Stomach smooth muscle (tissue), 2 donors: ENCODE data around the gene IKBKG.
"Not testable (repeated sequence)": the region's sequence is repeated elsewhere in the genome, so short reads cannot be mapped to it uniquely, and the experiment has no call there.

ENCODE experiments used
- H3K27ac ChIP-seq: one replicate; pipeline ENCODE4 v1.7.0; 2013; ENCODE audit warnings: mild to moderate bottlenecking, low read length, inconsistent platforms
- H3K27me3 ChIP-seq, 2 donors: one replicate each; pipeline ENCODE4 v1.7.0; 2013; ENCODE audit warnings: low read length in 2 of 2; ENCODE audit not compliant: insufficient read depth in 2 of 2, control insufficient read depth in 1 of 2
- H3K36me3 ChIP-seq, 2 donors: one replicate each; pipeline ENCODE4 v1.7.0; 2013; ENCODE audit warnings: low read length in 2 of 2; ENCODE audit not compliant: control insufficient read depth in 2 of 2, insufficient read depth in 2 of 2
- H3K4me1 ChIP-seq: one replicate; pipeline ENCODE4 v1.7.0; 2013; ENCODE audit warnings: low read length; ENCODE audit not compliant: control insufficient read depth, insufficient read depth
- H3K4me3 ChIP-seq, 2 donors: one replicate each; pipeline ENCODE4 v1.7.0; 2013; ENCODE audit warnings: low read length in 2 of 2
- H3K9ac ChIP-seq, 2 donors: one replicate each; pipeline ENCODE4 v1.7.0; 2013; ENCODE audit warnings: low read length in 2 of 2, mild to moderate bottlenecking in 1 of 2
- H3K9me3 ChIP-seq, 2 donors: one replicate each; pipeline ENCODE4 v1.7.0; 2013; ENCODE audit warnings: low read length in 2 of 2; ENCODE audit not compliant: control insufficient read depth in 2 of 2
- donor health status: healthy.
- donor health status: Pancreatic carcinoma.

Gene IKBKG

DNA sequence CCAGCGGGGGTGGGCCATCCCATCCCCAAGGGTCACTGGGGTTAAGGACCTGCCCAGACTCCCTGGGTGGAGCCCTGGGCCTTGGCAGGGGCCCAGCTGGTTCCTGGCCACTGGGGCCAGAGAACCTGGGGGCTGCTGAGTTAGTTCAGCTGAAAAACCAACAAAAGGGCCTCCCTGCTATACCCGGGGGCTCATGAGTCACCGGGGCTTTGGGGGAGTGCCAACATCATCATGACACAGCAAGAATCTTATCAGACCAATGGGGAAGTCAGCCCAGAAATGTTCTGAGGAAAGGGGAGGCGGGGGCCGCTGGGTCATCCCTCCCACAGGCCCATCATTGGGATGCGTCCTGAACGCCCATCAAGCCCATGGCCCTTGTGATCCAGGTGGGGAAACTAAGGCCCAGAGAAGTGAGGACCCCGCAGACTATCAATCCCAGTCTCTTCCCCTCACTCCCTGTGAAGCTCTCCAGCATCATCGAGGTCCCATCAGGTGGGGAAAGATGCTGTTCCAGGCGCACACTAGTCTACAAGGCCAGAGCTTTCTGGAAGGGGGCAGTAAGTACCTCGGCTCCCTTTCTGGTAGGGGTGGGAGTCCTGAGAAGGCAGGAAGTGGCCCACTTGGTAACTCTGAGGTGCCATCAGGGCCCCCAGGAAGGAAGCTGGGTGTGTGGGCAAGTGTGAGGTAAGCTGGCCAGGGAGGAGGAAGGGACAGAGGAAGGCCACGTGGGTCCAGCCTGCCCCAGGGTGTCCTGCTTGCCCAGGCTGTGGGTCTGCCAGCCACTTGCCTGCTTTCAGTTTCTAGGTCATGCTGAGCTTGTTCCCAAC lies 5.3 kb upstream of the IKBKG start:
- Histone ChIP-seq H3K9ac (no peak overlapping the region), H3K4me3 (no peak overlapping the region), H3K9me3 (no peaks in the 10 kb centered on the region), H3K27ac (no peak overlapping the region), H3K36me3 (no peaks in the 10 kb centered on the region), H3K4me1 (peaks cover 15% of the 10 kb centered on the region), H3K27me3 (peaks cover 0 to 5% of the 10 kb centered on the region in 2 donors)

DNA sequence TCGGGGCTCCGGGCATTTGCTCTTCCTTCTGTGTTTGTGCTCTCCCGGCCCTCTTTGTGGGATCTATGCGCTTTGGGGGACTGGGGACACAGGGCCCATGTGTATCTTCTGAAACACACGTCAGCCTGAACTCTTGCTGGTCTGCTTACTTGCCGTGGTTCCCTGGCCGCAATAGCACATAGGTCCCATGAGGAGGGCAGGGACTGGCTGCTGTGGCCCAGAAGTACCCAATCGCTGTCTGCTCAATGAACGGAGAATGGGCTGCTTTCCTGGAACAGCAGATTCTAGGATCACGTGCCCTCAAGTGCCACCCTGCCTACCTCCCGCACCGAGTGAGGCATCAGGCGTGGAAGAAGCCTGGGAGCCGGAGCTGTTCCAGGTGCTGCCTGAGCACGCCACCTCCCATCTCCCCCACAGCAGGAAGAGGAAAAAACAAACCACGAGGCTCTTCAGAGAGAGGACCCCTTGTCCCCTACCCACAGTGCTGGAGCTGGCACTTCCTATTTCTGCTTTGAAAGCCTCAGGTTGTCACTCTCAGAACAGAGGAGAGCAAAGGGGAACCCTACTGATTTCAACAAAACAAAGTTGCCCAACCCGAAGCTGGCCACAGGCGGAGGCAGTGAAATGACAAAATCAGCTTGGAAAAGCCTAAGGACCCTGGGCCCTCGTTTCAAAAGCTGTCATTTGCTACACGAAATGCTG lies 4.5 kb upstream of the IKBKG start:
- Histone ChIP-seq H3K4me3 (no peak overlapping the region), H3K4me1 (peaks cover 17% of the 10 kb centered on the region), H3K27ac (no peak overlapping the region), H3K9ac (no peak overlapping the region), H3K9me3 (no peaks in the 10 kb centered on the region), H3K27me3 (peaks cover 0 to 5% of the 10 kb centered on the region in 2 donors), H3K36me3 (no peaks in the 10 kb centered on the region)

DNA sequence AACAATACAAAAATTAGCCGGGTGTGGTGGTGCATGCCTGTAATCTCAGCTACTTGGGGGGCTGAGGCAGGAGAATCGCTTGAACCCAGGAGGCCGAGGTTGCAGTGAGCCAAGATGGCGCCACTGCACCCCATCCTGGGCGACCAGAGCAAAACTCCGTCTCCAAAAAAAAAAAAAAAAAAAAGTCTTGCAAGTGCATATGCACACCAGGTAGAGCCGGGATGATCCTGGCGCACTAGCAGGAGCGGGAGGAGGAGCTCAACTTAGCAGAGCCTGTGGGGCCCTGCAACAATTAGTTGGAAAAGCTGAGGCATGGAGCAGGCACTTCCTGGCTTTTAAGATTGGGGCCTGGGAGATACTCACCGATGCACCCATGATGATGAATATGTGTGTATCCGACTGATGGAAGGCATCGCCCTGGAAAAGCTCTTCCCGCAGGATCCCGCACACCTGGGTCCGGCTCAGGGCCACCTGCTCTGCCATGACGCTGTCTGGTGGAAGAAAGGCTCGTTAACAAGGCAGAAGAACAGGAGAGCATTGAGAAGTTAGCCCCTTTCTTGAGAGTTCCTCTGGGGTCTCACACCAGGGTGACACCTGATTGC lies 1.6 kb upstream of the IKBKG start:
- Histone ChIP-seq H3K9ac (no peak overlapping the region), H3K27me3 (peaks cover 0 to 5% of the 10 kb centered on the region in 2 donors), H3K4me1 (peaks cover 31% of the 10 kb centered on the region), H3K27ac (no peak overlapping the region), H3K9me3 (no peaks in the 10 kb centered on the region), H3K36me3 (no peaks in the 10 kb centered on the region), H3K4me3 (peak overlapping the region; percentile 65 to 81)

DNA sequence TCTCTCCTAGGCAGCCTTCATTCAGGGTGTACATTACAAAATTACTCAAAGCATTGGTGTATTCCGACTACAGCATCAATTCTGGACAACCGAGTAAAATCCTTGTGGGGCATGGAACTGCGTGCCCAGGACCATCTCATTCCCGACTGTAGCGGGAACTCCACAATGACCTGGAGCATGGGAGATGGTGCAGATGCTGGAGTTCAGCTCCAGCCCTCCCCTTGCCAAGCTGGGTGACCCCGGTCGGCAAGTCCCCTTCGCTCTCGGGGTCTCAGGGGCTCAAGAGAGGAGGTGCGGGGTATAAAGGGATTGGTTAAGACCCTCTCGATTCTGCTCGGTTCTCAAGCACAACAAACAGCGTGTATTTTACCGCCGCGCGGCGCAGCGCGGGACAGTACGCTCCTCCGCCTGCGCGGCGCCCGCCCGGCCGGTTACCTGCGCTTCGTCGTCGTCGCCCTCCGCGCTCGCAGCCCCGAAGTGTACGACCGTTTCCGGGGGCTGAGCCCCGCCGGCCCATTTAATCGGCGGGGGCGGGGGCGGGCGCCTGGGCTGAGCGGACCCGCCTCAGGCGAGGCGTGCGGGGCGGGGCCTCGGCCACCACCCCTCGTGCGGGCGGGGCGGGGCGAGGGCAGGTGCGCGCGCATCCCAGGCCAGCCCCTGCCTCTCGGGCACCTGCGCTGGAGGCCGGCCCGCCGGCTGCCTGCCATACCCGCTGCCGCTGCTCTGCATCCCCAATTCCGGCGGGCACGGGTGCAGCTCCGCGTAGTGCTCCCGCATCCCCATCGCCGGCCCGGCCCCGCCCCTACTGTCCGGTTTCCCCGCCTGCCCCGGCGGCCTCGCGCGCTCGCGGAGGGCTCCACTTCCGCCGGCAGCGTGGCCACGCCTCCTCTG lies 821 bp upstream of the IKBKG start, which contains the start of gene G6PD:
TSS of gene G6PD (minus strand) at position 493 of the 891 bp plus-strand sequence. CDS start 691 bp downstream, outside the sequence.
- Histone ChIP-seq H3K27me3 (peaks cover 0 to 7% of the 10 kb centered on the region in 2 donors), H3K4me3 (peak within 1 kb of the TSS; percentile 81 to 89), H3K4me1 (peaks cover 30% of the 10 kb centered on the region), H3K36me3 (no peaks in the 10 kb centered on the region), H3K9ac (peak within 1 kb of the TSS; percentile 77 to 80), H3K27ac (peak within 1 kb of the TSS; percentile 69), H3K9me3 (no peaks in the 10 kb centered on the region)

DNA sequence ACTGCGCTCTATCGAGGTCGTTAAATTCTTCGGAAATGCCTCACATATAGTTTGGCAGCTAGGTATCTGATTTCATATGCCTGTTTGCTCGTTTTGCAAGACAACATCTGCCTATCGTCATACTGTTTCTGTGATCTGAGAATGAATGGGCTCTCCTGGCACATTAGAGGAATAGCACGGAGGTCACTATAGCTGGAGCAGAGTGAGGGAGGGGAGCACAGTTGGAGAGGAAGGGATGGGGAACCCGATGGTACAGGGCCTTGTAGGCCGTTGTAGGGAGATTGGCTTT lies 552 bp downstream of the IKBKG start:
- Histone ChIP-seq H3K27ac (peak overlapping the region; percentile 69), H3K9me3 (no peaks in the 10 kb centered on the region), H3K9ac (peak overlapping the region; percentile 77 to 80), H3K36me3 (peaks cover under 1 to 2% of the 10 kb centered on the region in 2 donors), H3K27me3 (peaks cover 0 to 5% of the 10 kb centered on the region in 2 donors), H3K4me3 (peak overlapping the region; percentile 81 to 89), H3K4me1 (peaks cover 22% of the 10 kb centered on the region)

DNA sequence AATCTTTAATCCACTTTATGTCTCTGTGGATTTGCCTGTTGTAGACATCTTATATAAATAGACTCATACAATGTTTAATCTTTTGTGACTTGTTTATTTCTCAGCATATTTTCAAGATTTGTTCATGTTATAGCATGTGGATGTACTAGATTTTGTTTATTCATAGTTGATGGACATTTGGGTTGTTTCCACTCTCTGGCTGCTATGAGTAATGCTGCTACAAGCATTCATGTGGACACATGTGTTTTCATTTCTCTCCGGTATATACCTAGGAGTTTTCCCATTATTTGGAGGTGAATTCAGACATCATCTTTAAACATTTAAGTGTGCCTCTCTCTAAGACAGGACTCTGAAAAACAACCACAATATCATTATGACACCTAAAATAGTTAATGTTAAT lies 2.3 kb downstream of the IKBKG start:
- Histone ChIP-seq H3K27ac (no peak overlapping the region), H3K4me3 (no peak overlapping the region), H3K36me3 (peaks cover 2 to 7% of the 10 kb centered on the region in 2 donors), H3K9me3 (no peaks in the 10 kb centered on the region), H3K27me3 (peaks cover 0 to 7% of the 10 kb centered on the region in 2 donors), H3K4me1 (peaks cover 22% of the 10 kb centered on the region), H3K9ac (no peak overlapping the region)

DNA sequence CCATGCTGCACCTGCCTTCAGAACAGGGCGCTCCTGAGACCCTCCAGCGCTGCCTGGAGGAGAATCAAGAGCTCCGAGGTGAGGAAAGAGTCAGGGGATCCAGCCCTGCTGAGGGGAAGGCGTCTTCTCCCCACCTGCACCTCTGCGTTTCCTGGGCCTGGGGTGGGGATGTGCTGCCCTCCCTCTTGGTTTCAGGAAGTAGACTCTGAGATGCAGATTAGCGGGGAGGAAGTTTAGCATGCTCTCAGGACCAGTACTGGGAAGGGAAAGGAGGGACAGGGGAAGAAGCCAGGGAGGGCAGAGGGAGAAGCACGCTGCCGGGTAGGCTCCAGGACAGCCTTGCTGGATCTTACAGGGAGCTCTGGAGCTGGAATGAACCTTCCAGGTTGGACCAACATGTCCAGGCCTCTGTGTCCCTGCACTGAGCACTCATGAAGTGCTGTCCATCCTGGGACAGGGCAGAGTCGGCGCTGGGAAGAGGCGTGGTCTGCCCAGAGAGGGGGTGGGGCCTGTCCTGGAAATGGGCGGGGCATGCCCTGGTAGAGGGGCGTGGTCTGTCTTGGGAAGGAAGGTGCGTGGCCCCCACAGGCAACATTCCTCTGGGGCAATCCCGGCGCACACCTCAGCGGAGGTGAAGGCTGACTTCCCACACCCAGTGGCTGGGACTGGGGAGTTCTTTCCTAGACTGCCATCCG lies 4.8 kb downstream of the IKBKG start:
- H3K4me1 ChIP-seq, result peaks cover 16% of the 10 kb centered on the region
- H3K4me3 ChIP-seq, H3K9me3 ChIP-seq, H3K27ac ChIP-seq, H3K36me3 ChIP-seq, H3K9ac ChIP-seq, H3K27me3 ChIP-seq: not testable (repeated sequence)

DNA sequence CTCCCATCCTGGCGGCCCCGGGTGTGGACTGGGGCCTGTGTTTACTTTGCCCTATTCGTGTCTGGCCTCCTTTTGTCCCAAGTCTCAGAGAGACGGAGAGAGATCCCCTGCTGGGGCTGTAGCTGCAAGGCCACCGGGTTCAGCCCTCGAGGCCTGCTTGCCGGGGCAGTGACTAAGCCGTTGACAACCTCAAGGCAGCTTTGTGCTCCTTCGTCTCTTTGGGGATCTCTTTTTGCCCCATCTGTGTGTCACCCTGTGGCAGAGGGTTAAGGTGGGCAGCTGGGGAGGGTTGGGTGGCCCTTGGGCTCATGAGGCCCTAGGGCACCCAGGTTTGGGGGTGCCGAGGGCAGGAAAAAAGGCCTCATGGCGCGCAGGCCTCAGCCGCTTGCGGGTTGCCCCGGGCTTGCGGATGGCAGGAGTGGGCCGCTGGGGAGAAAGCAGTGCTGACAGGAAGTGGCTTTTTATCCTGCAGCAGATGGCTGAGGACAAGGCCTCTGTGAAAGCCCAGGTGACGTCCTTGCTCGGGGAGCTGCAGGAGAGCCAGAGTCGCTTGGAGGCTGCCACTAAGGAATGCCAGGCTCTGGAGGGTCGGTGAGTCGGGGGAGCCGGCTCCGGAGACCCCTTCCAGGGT lies 10.8 kb downstream of the IKBKG start:
- H3K9me3 ChIP-seq, H3K4me1 ChIP-seq: not testable (repeated sequence)

DNA sequence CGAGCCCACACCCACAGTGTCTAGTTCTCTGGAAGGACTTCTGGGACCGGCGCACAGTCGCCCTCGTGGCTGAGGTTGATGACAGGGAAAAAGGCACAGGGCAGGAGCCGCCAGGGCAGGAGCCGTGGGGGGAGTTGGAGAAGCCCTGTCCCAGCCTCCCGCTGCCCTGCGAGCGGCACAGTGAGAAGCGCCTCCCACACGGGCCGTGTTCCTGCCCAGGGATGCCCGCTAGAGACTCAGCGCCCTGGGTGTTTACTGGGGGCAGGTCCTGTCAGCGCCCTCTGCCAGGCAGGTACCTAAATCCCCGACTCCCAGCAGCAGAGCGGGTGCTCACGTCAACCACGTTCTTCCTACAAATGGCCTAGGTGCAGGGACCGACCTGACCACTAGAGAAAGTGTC lies 11.5 kb downstream of the IKBKG start:
- H3K27me3 ChIP-seq, H3K9me3 ChIP-seq, H3K9ac ChIP-seq, H3K36me3 ChIP-seq, H3K4me1 ChIP-seq, H3K27ac ChIP-seq, H3K4me3 ChIP-seq: not testable (repeated sequence)

More for the DNA sequence above, 10.8 kb downstream of the IKBKG start:
- H3K36me3 ChIP-seq, H3K4me3 ChIP-seq, H3K27me3 ChIP-seq, H3K9ac ChIP-seq, H3K27ac ChIP-seq: not testable (repeated sequence)
